IMR-90 (cell line): ENCODE data around the gene KIAA1328.

Experiments used
- CTCF ChIP-seq: conservative IDR thresholded peaks from 2 replicates; pipeline ENCODE4 v1.5.1; 2012; ENCODE audit warnings: mild to moderate bottlenecking, low read depth, low read length, improper control_type of control experiment
- POLR2A ChIP-seq: IDR thresholded peaks from 2 replicates; pipeline ENCODE4 v1.6.1; 2012; ENCODE audit warnings: mild to moderate bottlenecking, low read depth, low read length

DNA sequence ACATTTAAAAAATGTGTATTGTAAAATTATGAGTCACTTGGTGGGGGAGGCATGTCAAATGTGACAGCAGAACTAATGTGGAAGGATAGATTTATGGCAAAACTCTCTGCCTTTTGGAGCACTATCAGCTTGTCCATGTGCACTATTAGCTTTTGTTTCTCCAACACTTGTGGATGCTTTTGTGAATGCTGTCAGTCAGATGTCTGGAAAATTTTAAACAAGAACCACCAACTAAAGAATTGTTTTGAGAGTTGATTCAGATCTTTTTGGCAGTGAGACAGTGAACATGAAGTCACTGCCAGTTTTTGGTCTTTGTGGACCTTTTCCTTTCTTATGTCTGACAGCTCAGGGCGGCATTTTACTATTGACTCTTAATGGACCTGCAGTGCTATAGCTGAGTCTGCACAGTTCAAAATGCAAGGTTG lies 72.4 kb downstream of the KIAA1328 start:
- no peak for TF ChIP-seq POLR2A
- no peak for TF ChIP-seq CTCF
